HUES64 (cell line): ENCODE results near the gene DSP.
A peak's percentile ranks its signal among the peaks of the same experiment; 100 is the strongest.

Experiments used
- H3K27ac ChIP-seq: 2 replicates; pipeline ENCODE4 v1.7.0; 2013; ENCODE audit warnings: low read depth, low read length, inconsistent platforms
- H3K27me3 ChIP-seq: 2 replicates; pipeline ENCODE4 v1.6.1; 2013; ENCODE audit warnings: mild to moderate bottlenecking, low read length; ENCODE audit not compliant: insufficient read depth
- H3K36me3 ChIP-seq: 2 replicates; pipeline ENCODE4 v1.6.1; 2013; ENCODE audit warnings: mild to moderate bottlenecking, low read length; ENCODE audit not compliant: insufficient read depth
- H3K4me1 ChIP-seq: 2 replicates; pipeline ENCODE4 v1.6.1; 2013; ENCODE audit warnings: mild to moderate bottlenecking, low read length, moderate library complexity; ENCODE audit not compliant: insufficient read depth
- H3K4me3 ChIP-seq: 2 replicates; pipeline ENCODE4 v1.5.1; 2013; ENCODE audit warnings: mild to moderate bottlenecking, low read length, moderate library complexity
- H3K9ac ChIP-seq: 2 replicates; pipeline ENCODE4 v1.6.1; 2013; ENCODE audit warnings: mild to moderate bottlenecking, low read depth, low read length
- H3K9me3 ChIP-seq: 2 replicates; pipeline ENCODE4 v1.6.1; 2013; ENCODE audit warnings: low read depth, low read length; ENCODE audit not compliant: insufficient read depth
- WGBS: fragments of 150-250, 120-280 bp; methylation state at CpG from one replicate; pipeline ENCODE4 v1.1.7; 2013; ENCODE audit warnings: missing lambda C conversion rate; 5-methylcytosine and 5-hydroxymethylcytosine counted together

The DSP gene

GRCh38 chr6:7580537-7580926 is 39.1 kb downstream of the DSP start:
- Histone ChIP-seq H3K4me3 (no peak overlapping the region), H3K9ac (no peak overlapping the region), H3K36me3 (peaks cover 98% of the 10 kb centered on the region), H3K27ac (no peak overlapping the region), H3K9me3 (no peaks in the 10 kb centered on the region), H3K27me3 (no peaks in the 10 kb centered on the region), H3K4me1 (no peaks in the 10 kb centered on the region)
- 95% methylated on average over 13 of the region's 13 CpGs for WGBS

DNA sequence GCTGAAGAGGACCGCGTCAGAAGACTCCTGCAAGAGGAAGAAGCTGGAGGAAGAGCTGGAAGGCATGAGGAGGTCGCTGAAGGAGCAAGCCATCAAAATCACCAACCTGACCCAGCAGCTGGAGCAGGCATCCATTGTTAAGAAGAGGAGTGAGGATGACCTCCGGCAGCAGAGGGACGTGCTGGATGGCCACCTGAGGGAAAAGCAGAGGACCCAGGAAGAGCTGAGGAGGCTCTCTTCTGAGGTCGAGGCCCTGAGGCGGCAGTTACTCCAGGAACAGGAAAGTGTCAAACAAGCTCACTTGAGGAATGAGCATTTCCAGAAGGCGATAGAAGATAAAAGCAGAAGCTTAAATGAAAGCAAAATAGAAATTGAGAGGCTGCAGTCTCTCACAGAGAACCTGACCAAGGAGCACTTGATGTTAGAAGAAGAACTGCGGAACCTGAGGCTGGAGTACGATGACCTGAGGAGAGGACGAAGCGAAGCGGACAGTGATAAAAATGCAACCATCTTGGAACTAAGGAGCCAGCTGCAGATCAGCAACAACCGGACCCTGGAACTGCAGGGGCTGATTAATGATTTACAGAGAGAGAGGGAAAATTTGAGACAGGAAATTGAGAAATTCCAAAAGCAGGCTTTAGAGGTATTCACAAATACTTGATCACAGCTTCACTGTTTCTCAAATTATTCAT is 39.6 kb downstream of the DSP start:
- no peaks in the 10 kb centered on the region for H3K27me3 ChIP-seq
- WGBS: 93% methylated on average over 14 of the region's 14 CpGs
- no peak overlapping the region for H3K9ac ChIP-seq
- peaks cover 93% of the 10 kb centered on the region for H3K36me3 ChIP-seq
- no peak overlapping the region for H3K27ac ChIP-seq
- no peaks in the 10 kb centered on the region for H3K4me1 ChIP-seq
- H3K4me3 ChIP-seq: no peak overlapping the region
- H3K9me3 ChIP-seq: no peaks in the 10 kb centered on the region

DNA sequence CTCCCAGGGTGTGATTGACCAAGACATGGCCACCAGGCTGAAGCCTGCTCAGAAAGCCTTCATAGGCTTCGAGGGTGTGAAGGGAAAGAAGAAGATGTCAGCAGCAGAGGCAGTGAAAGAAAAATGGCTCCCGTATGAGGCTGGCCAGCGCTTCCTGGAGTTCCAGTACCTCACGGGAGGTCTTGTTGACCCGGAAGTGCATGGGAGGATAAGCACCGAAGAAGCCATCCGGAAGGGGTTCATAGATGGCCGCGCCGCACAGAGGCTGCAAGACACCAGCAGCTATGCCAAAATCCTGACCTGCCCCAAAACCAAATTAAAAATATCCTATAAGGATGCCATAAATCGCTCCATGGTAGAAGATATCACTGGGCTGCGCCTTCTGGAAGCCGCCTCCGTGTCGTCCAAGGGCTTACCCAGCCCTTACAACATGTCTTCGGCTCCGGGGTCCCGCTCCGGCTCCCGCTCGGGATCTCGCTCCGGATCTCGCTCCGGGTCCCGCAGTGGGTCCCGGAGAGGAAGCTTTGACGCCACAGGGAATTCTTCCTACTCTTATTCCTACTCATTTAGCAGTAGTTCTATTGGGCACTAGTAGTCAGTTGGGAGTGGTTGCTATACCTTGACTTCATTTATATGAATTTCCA is 43.9 kb downstream of the DSP start:
- H3K4me3 ChIP-seq: no peak overlapping the region
- 97% methylated on average over 28 of the region's 28 CpGs for WGBS

DNA sequence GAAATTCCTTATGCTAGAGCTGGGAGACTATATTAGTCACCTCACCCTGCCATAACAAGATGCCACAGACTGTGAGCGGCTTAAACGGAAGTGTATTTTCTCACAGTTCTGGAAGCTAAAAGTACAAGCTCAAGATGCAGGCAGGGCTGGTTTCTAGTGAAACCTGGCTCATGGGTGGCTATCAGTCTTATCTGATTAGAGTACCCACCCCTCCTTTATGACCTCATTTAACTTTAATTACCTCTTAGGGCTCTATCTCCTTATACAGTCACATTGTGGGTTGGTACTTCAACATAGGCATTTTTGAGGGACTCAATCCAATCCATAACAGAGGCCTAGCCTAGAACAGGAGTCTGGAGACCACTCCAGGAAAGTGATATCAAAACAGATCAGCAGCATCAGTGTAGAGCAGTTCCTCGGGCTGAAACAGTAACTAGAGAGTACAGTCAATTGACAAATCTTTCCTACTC is 46.2 kb downstream of the DSP start:
- 83% methylated on average over 3 of the region's 3 CpGs for WGBS

More for the DNA sequence above, 43.9 kb downstream of the DSP start:
- Histone ChIP-seq H3K4me1 (peaks cover 7% of the 10 kb centered on the region; the same call in 1 of the 2 replicates), H3K27me3 (no peaks in the 10 kb centered on the region), H3K9ac (no peak overlapping the region), H3K9me3 (no peaks in the 10 kb centered on the region), H3K27ac (no peak overlapping the region), H3K36me3 (peaks cover 50% of the 10 kb centered on the region)

GRCh38 chr6:7588506-7588905 is 47.0 kb downstream of the DSP start:
- H3K9me3 ChIP-seq: no peaks in the 10 kb centered on the region
- H3K4me1 ChIP-seq: peaks cover 18% of the 10 kb centered on the region; the same call in 1 of the 2 replicates
- H3K27me3 ChIP-seq: no peaks in the 10 kb centered on the region
- 88% methylated on average over 1 of the region's 4 CpGs for WGBS
- peaks cover 27% of the 10 kb centered on the region for H3K36me3 ChIP-seq
- H3K27ac ChIP-seq: no peak overlapping the region
- H3K4me3 ChIP-seq: no peak overlapping the region
- no peak overlapping the region for H3K9ac ChIP-seq

More for the DNA sequence above, 46.2 kb downstream of the DSP start:
- Histone ChIP-seq H3K9me3 (no peaks in the 10 kb centered on the region), H3K4me3 (no peak overlapping the region), H3K36me3 (peaks cover 29% of the 10 kb centered on the region), H3K27ac (no peak overlapping the region), H3K9ac (no peak overlapping the region), H3K27me3 (no peaks in the 10 kb centered on the region), H3K4me1 (peaks cover 18% of the 10 kb centered on the region; the same call in 1 of the 2 replicates)

GRCh38 chr6:7589221-7589620 is 47.8 kb downstream of the DSP start:
- no peaks in the 10 kb centered on the region for H3K9me3 ChIP-seq
- 92% methylated on average over 2 of the region's 3 CpGs for WGBS
- H3K27me3 ChIP-seq: no peaks in the 10 kb centered on the region
- peaks cover 18% of the 10 kb centered on the region; the same call in 1 of the 2 replicates for H3K4me1 ChIP-seq
- H3K36me3 ChIP-seq: peaks cover 27% of the 10 kb centered on the region
- no peak overlapping the region for H3K27ac ChIP-seq
- H3K4me3 ChIP-seq: no peak overlapping the region
- H3K9ac ChIP-seq: no peak overlapping the region

DNA sequence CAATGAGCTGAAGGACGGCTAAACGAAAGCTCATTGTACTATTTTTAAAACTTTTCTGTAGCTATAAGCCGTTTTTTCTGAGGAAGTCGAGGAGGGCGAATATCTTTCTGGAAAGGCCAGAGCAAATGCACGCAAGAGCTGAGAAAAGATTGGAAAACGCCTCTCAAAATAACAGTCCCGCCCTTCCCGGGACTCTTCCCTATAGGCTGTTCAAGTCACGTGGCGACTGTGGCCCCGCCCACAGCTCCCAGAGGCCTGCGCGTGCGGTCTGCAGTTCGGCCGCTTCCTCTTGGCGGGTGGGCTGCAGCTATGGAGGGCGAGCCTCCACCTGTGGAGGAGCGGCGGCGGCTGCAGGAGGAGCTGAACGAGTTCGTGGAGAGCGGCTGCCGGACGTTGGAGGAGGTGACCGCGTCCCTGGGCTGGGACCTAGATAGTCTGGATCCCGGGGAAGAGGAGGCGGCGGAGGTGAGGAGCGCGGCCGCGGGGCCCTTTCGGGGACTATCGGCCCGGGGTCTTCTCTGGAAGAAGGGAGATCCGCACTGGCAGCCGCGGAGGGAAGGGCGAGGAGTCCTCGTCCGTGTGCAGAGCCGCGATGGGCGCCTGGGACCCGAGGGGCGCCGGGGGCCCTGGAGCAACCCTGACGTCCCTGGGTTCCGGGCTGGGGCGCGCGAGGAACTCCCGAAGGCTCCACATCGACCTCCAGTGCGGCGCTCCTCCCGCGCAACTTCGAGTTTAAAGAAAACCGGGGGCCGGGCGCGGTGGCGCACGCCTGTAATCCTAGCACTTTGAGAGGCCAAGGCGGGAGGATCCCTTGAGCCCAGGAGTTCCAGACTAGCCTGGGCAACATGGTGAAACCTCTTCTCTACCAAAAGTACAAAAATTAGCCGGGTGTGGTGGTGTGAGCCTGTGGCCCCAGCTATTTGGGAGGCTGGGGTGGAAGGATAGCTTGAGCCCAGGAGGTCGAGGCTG is 48.8 kb downstream of the DSP start, which contains the start of gene SNRNP48:
Gene SNRNP48, plus strand, starts transcription at position 250 of the 969 bp plus-strand sequence. Its CDS starts 60 bp downstream, at position 310.
- H3K27ac ChIP-seq: peak within 1 kb of the TSS; percentile 20; the same call in 1 of the 2 replicates
- H3K27me3 ChIP-seq: no peaks in the 10 kb centered on the region
- no peaks in the 10 kb centered on the region for H3K9me3 ChIP-seq
- WGBS: 1% methylated on average over 72 of the region's 72 CpGs
- H3K9ac ChIP-seq: peak within 1 kb of the TSS; percentile 77
- peaks cover 27% of the 10 kb centered on the region for H3K36me3 ChIP-seq
- peak within 1 kb of the TSS; percentile 85 for H3K4me3 ChIP-seq
- peaks cover 18% of the 10 kb centered on the region; the same call in 1 of the 2 replicates for H3K4me1 ChIP-seq

DNA sequence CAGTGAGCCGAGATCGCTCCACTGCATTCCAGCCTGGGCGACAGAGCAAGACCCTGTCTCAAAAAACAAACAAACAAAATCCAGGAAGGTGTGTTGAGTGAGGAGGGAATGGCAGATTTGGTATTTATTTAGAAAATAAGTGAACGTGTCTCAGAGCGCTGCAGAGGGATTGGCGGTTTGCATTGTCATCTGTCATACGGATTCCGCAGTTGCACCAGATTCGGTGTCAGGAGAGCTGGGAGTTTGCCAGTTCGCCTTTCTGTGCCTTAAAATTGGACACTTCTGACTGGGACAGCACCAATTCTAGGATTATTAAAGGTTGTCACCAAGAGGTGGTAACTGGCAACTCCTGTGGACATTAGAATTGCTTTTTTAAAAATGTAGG is 49.4 kb downstream of the DSP start:
- 23% methylated on average over 10 of the region's 10 CpGs for WGBS
- peaks cover 31% of the 10 kb centered on the region for H3K36me3 ChIP-seq
- H3K4me3 ChIP-seq: peak overlapping the region; percentile 85
- peak overlapping the region; percentile 77; the same call in 1 of the 2 replicates for H3K9ac ChIP-seq
- H3K4me1 ChIP-seq: peaks cover 18% of the 10 kb centered on the region; the same call in 1 of the 2 replicates
- no peak overlapping the region for H3K27ac ChIP-seq
- H3K9me3 ChIP-seq: no peaks in the 10 kb centered on the region
- no peaks in the 10 kb centered on the region for H3K27me3 ChIP-seq

DNA sequence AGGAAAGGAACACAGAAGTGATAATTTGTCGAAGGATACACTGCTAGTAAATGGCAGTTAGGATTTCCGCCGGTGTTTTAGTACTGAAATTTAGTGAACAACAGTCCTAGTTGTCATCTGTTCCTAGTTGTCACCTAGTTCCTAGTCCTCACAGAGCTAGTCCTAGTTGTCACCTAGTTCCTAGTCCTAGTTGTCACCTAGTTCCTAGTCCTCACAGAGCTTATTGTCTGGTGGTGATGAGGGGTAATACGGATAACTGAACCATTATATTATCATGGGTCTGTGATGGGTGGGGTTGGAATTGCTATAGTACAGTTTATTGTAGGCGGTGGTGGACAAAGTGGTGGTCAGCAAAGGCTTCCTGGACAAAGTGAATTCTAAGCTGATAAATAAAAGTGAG is 50.3 kb downstream of the DSP start:
- H3K4me3 ChIP-seq: peak overlapping the region; percentile 85
- WGBS: 91% methylated on average over 5 of the region's 5 CpGs

GRCh38 chr6:7593229-7593628 is 51.8 kb downstream of the DSP start:
- 89% methylated on average over 1 of the region's 1 CpG for WGBS
- H3K9ac ChIP-seq: no peak overlapping the region
- H3K27me3 ChIP-seq: no peaks in the 10 kb centered on the region
- H3K27ac ChIP-seq: no peak overlapping the region
- H3K9me3 ChIP-seq: no peaks in the 10 kb centered on the region
- H3K36me3 ChIP-seq: peaks cover 54% of the 10 kb centered on the region
- H3K4me3 ChIP-seq: no peak overlapping the region
- peaks cover 18% of the 10 kb centered on the region; the same call in 1 of the 2 replicates for H3K4me1 ChIP-seq

More for the DNA sequence above, 50.3 kb downstream of the DSP start:
- peaks cover 40% of the 10 kb centered on the region for H3K36me3 ChIP-seq
- no peak overlapping the region for H3K9ac ChIP-seq
- H3K27me3 ChIP-seq: no peaks in the 10 kb centered on the region
- no peak overlapping the region for H3K27ac ChIP-seq
- peaks cover 18% of the 10 kb centered on the region; the same call in 1 of the 2 replicates for H3K4me1 ChIP-seq
- no peaks in the 10 kb centered on the region for H3K9me3 ChIP-seq
